ENCODE measurements around the gene AKAP12.

DNA sequence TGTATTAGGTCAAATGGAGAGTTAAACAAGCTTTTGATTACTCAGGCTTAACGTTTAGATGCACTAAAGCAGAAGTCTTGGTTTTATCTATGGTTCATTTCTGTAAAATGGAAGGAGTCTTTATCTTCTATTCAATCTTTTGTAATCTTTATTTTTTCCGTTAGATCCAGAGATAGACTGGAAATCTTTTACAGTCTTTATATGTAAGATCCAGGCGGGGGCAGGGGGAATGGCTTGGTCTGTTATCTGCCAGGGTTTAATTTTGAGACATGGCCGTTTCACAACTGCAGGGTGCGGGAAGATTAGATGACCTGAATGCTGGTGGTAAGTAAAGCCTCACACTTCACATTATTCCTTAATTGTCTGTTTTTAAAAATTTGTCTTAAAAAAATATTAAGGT, 3.7 kb downstream of the AKAP12 start:
- TF ChIP-seq, protein P1, sequence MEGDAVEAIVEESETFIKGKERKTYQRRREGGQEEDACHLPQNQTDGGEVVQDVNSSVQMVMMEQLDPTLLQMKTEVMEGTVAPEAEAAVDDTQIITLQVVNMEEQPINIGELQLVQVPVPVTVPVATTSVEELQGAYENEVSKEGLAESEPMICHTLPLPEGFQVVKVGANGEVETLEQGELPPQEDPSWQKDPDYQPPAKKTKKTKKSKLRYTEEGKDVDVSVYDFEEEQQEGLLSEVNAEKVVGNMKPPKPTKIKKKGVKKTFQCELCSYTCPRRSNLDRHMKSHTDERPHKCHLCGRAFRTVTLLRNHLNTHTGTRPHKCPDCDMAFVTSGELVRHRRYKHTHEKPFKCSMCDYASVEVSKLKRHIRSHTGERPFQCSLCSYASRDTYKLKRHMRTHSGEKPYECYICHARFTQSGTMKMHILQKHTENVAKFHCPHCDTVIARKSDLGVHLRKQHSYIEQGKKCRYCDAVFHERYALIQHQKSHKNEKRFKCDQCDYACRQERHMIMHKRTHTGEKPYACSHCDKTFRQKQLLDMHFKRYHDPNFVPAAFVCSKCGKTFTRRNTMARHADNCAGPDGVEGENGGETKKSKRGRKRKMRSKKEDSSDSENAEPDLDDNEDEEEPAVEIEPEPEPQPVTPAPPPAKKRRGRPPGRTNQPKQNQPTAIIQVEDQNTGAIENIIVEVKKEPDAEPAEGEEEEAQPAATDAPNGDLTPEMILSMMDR (conservative IDR thresholded peaks at IDR 0.05; ENCODE audit: low read depth, low read length): no peak
- TF ChIP-seq EZH2phosphoT487 (IDR thresholded peaks at IDR 0.05; ENCODE audit: borderline replicate concordance, low read length): no peak
- no peak for TF ChIP-seq EZH2 (IDR thresholded peaks at IDR 0.05; ENCODE audit: low read length, unreplicated experiment)

Measured in PC-3 (cell line).